HepG2 (cell line): Measurements from ENCODE around the gene TMEM183A. TPM values are rescaled to one million over a fixed set of nuclear protein-coding genes. Genes with fewer than 3 reads are reported as not detected.

Source experiments
- ATAC-seq: fragments of 200-7000 bp; cut with Tn5 transposase; 3 replicates; pipeline ENCODE4 v1.9.1; 2020; ENCODE audit warnings: mild to moderate bottlenecking, moderate library complexity
- BruUV-seq: library from RNA; stranded (reverse); fragments of 400-500 nt; replicated peaks from 2 replicates; lab custom pipeline; 2021; lab: Mats Ljungman, UMichigan
- CTCF ChIA-PET: fragments of 300-600 bp; formaldehyde crosslinking; extraction: SDS; loops from one replicate; lab custom pipeline; 2021; ENCODE audit warnings: low total read pairs, inconsistent platforms, low intra/inter-chr PET ratio; lab: Yijun Ruan, JAX
- POLR2A ChIA-PET: fragments of 350-600 bp; sonication (Branson Sonifier 250); formaldehyde crosslinking; loops from one replicate; lab custom pipeline; 2020; ENCODE audit warnings: antibody characterized with exemption, inconsistent platforms; lab: Yijun Ruan, JAX
- DNase-seq: peaks from one replicate; pipeline ENCODE4 v3.0.0-alpha.2; 2015; ENCODE audit warnings: low spot score
- FAIRE-seq: peaks from 3 replicates; lab custom pipeline; 2011; peaks lifted over from hg19 to GRCh38; lab: Jason Lieb, UNC
- H2AFZ ChIP-seq: one replicate; pipeline ENCODE4 v1.6.1; 2011; ENCODE audit warnings: low read length, inconsistent platforms
- H3K27ac ChIP-seq: fragments of 300-600 bp; 3 replicates; pipeline ENCODE4 v1.8.0; 2011; ENCODE audit warnings: mixed run types, mild to moderate bottlenecking, mixed read lengths, low read length, inconsistent platforms; ENCODE audit not compliant: insufficient read depth; ENCODE audit errors: extremely low read length
- H3K27me3 ChIP-seq, 2 experiments: fragments of 200-600 bp in 1 of 2; 2 replicates in 1 of 2; 3 replicates in 1 of 2; pipeline versions ENCODE4 v1.6.0 to v1.8.0; 2011; ENCODE audit warnings: low read length in 2 of 2, mild to moderate bottlenecking in 2 of 2, moderate library complexity in 2 of 2, inconsistent platforms in 1 of 2; ENCODE audit not compliant: insufficient read depth in 2 of 2, control insufficient read depth in 1 of 2
- H3K36me3 ChIP-seq, 2 experiments: fragments of 200-600 bp in 1 of 2; replicated peaks in 1 of 2; 2 replicates in 1 of 2; 3 replicates in 1 of 2; pipeline versions ENCODE4 v1.5.1 to v1.8.0; 2011; ENCODE audit warnings: low read length in 2 of 2, inconsistent platforms in 1 of 2; ENCODE audit not compliant: insufficient read depth in 2 of 2, control insufficient read depth in 1 of 2
- H3K4me1 ChIP-seq: 2 replicates; pipeline ENCODE4 v1.5.1; 2012; ENCODE audit warnings: low read length, inconsistent platforms; ENCODE audit not compliant: insufficient read depth
- H3K4me2 ChIP-seq: 2 replicates; pipeline ENCODE4 v1.6.0; 2011; ENCODE audit warnings: low read depth, low read length, inconsistent platforms
- H3K4me3 ChIP-seq, 3 experiments: fragments of 200-600 bp in 1 of 3; sonication (generic), shearing (Covaris generic) in 1 of 3; replicated peaks in 1 of 3; 2 replicates each; pipeline ENCODE4 v1.5.1; 2011 to 2016; ENCODE audit warnings: low read length in 3 of 3, inconsistent platforms in 2 of 3, low read depth in 2 of 3, mild to moderate bottlenecking in 2 of 3, control low read depth in 1 of 3, mixed read lengths in 1 of 3; ENCODE audit not compliant: insufficient read depth in 1 of 3
- H3K79me2 ChIP-seq: one replicate; pipeline ENCODE4 v1.6.1; 2011; ENCODE audit warnings: low read length, inconsistent platforms; ENCODE audit not compliant: insufficient read depth
- H3K9ac ChIP-seq: 2 replicates; pipeline ENCODE4 v1.6.0; 2011; ENCODE audit warnings: mild to moderate bottlenecking, low read depth, low read length, inconsistent platforms; ENCODE audit not compliant: insufficient read depth
- H3K9me3 ChIP-seq: 2 replicates; pipeline ENCODE4 v1.5.1; 2012; ENCODE audit warnings: mild to moderate bottlenecking, low read length
- H4K20me1 ChIP-seq: 2 replicates; pipeline ENCODE4 v1.6.0; 2011; ENCODE audit warnings: inconsistent platforms, mild to moderate bottlenecking, low read length, moderate library complexity; ENCODE audit not compliant: insufficient read depth
- ERF ChIP-seq: IDR thresholded peaks from 2 replicates; pipeline ENCODE4 v1.6.1; 2018; ENCODE audit warnings: missing biosample characterization, missing genetic modification reagents
- ISX ChIP-seq: sonication (generic); formaldehyde crosslinking; conservative IDR thresholded peaks from 2 replicates; pipeline ENCODE4 v1.5.0; 2020; ENCODE audit warnings: missing genetic modification reagents
- KLF12 ChIP-seq: sonication (generic); formaldehyde crosslinking; IDR thresholded peaks from 2 replicates; pipeline ENCODE4 v1.4.0; 2020; ENCODE audit warnings: missing genetic modification reagents, borderline replicate concordance
- MXI1 ChIP-seq: IDR thresholded peaks from 3 replicates; pipeline ENCODE4 v1.6.1; 2012; ENCODE audit warnings: low read depth, low read length, inconsistent platforms, borderline replicate concordance
- RXRB ChIP-seq: IDR thresholded peaks from 2 replicates; pipeline ENCODE4 v1.6.1; 2016; ENCODE audit warnings: borderline replicate concordance, missing genetic modification reagents, missing compliant biosample characterization
- SIN3B ChIP-seq: fragments of 150-350 bp; IDR thresholded peaks from 2 replicates; pipeline ENCODE4 v1.6.1; 2014; ENCODE audit warnings: low read length
- SMC3 ChIP-seq: IDR thresholded peaks from 2 replicates; pipeline ENCODE4 v1.6.1; 2011; ENCODE audit warnings: low read length, improper control_type of control experiment
- TAF15 ChIP-seq: fragments of 200-400 bp; formaldehyde crosslinking; IDR thresholded peaks from one replicate; pipeline ENCODE4 v1.6.1; 2018; ENCODE audit warnings: mild to moderate bottlenecking, low read depth, low read length; ENCODE audit not compliant: poor library complexity, severe bottlenecking
- TBX3 ChIP-seq: fragments of 450-650 bp; IDR thresholded peaks from 2 replicates; pipeline ENCODE4 v1.6.1; 2017; ENCODE audit warnings: antibody characterized with exemption, mild to moderate bottlenecking, inconsistent platforms, borderline replicate concordance
- ZFP82 ChIP-seq: sonication (generic); formaldehyde crosslinking; IDR thresholded peaks from 2 replicates; pipeline ENCODE4 v1.5.1; 2020; ENCODE audit warnings: mild to moderate bottlenecking, missing genetic modification reagents, borderline replicate concordance
- ZNF333 ChIP-seq: sonication (generic); formaldehyde crosslinking; IDR thresholded peaks from 2 replicates; pipeline ENCODE4 v1.4.0; 2020; ENCODE audit warnings: mild to moderate bottlenecking, missing genetic modification reagents, borderline replicate concordance
- ZNF567 ChIP-seq: sonication (generic); formaldehyde crosslinking; IDR thresholded peaks from 2 replicates; pipeline ENCODE4 v1.8.1; 2023; ENCODE audit warnings: mild to moderate bottlenecking, missing genetic modification reagents, borderline replicate concordance
- ZNF75D ChIP-seq: sonication (generic); formaldehyde crosslinking; IDR thresholded peaks from 2 replicates; pipeline ENCODE4 v1.8.1; 2023; ENCODE audit warnings: missing genetic modification reagents, mild to moderate bottlenecking, borderline replicate concordance
- WGBS: methylation state at CpG from one replicate; pipeline ENCODE4 v1.1.6; 2017; ENCODE audit warnings: low lambda C conversion rate; 5-methylcytosine and 5-hydroxymethylcytosine counted together
- in situ Hi-C: cut with HindIII; loops from 2 replicates; pipeline ENCODE4 v1.10.0; 2017; ENCODE audit warnings: low pct_unique_long_range_greater_than_20kb; ENCODE audit not compliant: extremely low pct_ligation_motif_present
- intact Hi-C: fragments of 100-400 bp; cut with micrococcal nuclease; formaldehyde crosslinking; loops from one replicate; pipeline ENCODE4 v1.10.0; 2022; ENCODE audit not compliant: unreplicated experiment
- polyA plus RNA-seq, 8 experiments: library from polyadenylated mRNA; depleted of rRNA in 3 of 8; stranded (reverse) in 7 of 8; unstranded in 1 of 8; fragments of >200 nt; fragmentation: Illumina TruSeq in 4 of 8; extraction: Trizol in 4 of 8; gene quantifications; 2 replicates each; pipeline versions ENCODE4 v1.2.1 to v1.2.3, GENCODE V29; 2011 to 2016; ENCODE audit warnings: low read depth in 4 of 8, missing spikeins in 1 of 8, mixed read lengths in 1 of 8; ENCODE audit not compliant: insufficient read depth in 1 of 8
- total RNA-seq, 5 experiments: library from RNA; depleted of rRNA; stranded (reverse); fragments of >200 nt; fragmentation: Illumina TruSeq; extraction: Trizol; gene quantifications; 2 replicates each; pipeline ENCODE4 v1.2.3, GENCODE V29; 2016; ENCODE audit warnings: low read depth in 1 of 5
- TF ChIP-seq, protein P1 (sequence below), 2 experiments: sonication (generic) in 1 of 2; formaldehyde crosslinking in 1 of 2; IDR thresholded peaks; 2 replicates each; pipeline versions ENCODE4 v1.5.1 to v1.6.1; 2011 to 2020; ENCODE audit warnings: borderline replicate concordance in 1 of 2, low read depth in 1 of 2, low read length in 1 of 2, mild to moderate bottlenecking in 1 of 2, missing genetic modification reagents in 1 of 2, moderate library complexity in 1 of 2
- TF ChIP-seq, protein P2 (sequence below): sonication (generic); formaldehyde crosslinking; IDR thresholded peaks from 2 replicates; pipeline ENCODE4 v1.4.0; 2020; ENCODE audit warnings: missing genetic modification reagents
- TF ChIP-seq, protein P3 (sequence below): sonication (generic); formaldehyde crosslinking; conservative IDR thresholded peaks from 2 replicates; pipeline ENCODE4 v1.4.0; 2020; ENCODE audit warnings: missing genetic modification reagents
- TF ChIP-seq, protein P4 (sequence below): sonication (generic); formaldehyde crosslinking; IDR thresholded peaks from 2 replicates; pipeline ENCODE4 v1.8.1; 2023; ENCODE audit warnings: mild to moderate bottlenecking, missing genetic modification reagents

TMEM183A gene
- total and polyA plus RNA-seq, 2 of the 13 experiments (the other 11 are each of a cell fraction or from before 2014, with no cell fraction given) = 59.7 to 82.0 TPM

DNA sequence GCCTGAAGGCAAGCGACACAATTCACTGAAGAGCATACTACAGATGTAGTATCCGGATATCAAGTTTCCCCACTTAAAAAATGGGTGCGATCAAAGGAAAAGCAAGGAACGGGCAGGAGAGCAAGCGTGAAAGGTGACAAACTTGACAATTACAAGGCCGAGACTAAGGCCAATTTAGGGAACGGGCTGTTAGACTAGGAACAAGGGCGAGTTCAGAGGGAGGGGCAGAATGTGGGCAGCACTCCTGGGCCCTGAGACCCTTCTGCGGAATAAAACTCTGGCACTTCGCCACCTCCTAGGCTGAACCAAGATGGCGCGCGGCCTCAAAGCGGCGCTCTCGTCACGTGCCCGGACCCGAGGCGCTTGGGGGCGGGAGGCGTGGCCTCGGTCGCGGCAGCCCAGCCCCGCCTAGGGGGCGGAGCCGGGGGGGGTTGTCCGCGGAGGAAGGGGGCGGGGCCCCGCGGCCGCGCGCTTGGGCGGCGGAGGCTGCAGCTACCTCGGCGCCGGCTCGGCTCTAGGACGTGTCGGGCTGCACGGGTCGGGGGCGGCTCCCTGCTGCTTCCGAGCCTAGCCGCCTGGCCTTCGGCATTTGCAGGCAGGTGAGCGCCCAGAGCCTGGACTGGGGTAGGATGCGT, 19.0 kb downstream of the TMEM183A start, which contains the start of gene PPFIA4:
TSS of gene PPFIA4 (plus strand) at position 461 of the 635 bp plus-strand sequence. CDS start 12,518 bp downstream, outside the sequence.
- Histone ChIP-seq H3K4me2 (peak within 1 kb of the TSS; percentile 89), H3K9ac (peak within 1 kb of the TSS; percentile 55), H3K9me3 (no peaks in the 10 kb centered on the region), H3K4me3 (peak within 1 kb of the TSS; percentile 50 to 78 (median 69); a peak in 5 of 6 replicates), H3K27me3 (peaks cover 5 to 14% of the 10 kb centered on the region in 2 experiments; a peak in 4 of 5 replicates), H3K27ac (no peak within 1 kb of the TSS), H3K4me1 (peaks cover 26% of the 10 kb centered on the region), H2AFZ (no peak within 1 kb of the TSS), H3K79me2 (no peaks in the 10 kb centered on the region), H4K20me1 (no peaks in the 10 kb centered on the region), H3K36me3 (peaks cover 0 to 26% of the 10 kb centered on the region in 2 experiments; a peak in 3 of 5 replicates)
- ChIA-PET POLR2A (interaction anchor here (3.0 kb wide), 1 partner anchor 19 kb away, joined by 10 read pairs; the partner anchor contains the start of gene TMEM183A), CTCF (no interaction called here)
- intact Hi-C loops = no loop called here
- DNase-seq (no peak), ATAC-seq (peak; percentile 76), FAIRE-seq (no peak)
- in situ Hi-C loops = no loop called here
- 98% methylated on average over 10 of the region's 52 CpGs for WGBS
- BruUV-seq = no TSS peak
- TF ChIP-seq ERF (CRISPR knock-in tag) (0 out of 2 replicates have a peak, but pooled peaks have one; percentile 22), RXRB (CRISPR knock-in tag) (no peak), ZNF333 (CRISPR knock-in tag) (no peak), KLF12 (CRISPR knock-in tag) (no peak), TAF15 (no peak), TBX3 (no peak), ZNF75D (CRISPR knock-in tag) (no peak), SMC3 (no peak), ISX (no peak), SIN3B (no peak), ZFP82 (CRISPR knock-in tag) (no peak), ZNF567 (CRISPR knock-in tag) (no peak), MXI1 (peak; percentile 43; the same call in 1 of the 3 replicates)
- TF ChIP-seq, protein P1, sequence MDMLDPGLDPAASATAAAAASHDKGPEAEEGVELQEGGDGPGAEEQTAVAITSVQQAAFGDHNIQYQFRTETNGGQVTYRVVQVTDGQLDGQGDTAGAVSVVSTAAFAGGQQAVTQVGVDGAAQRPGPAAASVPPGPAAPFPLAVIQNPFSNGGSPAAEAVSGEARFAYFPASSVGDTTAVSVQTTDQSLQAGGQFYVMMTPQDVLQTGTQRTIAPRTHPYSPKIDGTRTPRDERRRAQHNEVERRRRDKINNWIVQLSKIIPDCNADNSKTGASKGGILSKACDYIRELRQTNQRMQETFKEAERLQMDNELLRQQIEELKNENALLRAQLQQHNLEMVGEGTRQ (IDR thresholded peaks at IDR 0.05; ENCODE audit: low read depth, low read length) = no peak
- TF ChIP-seq, protein P1 (CRISPR knock-in tag; IDR thresholded peaks at IDR 0.05; ENCODE audit: borderline replicate concordance) = peak; percentile 58; the same call in 1 of the 2 replicates
- TF ChIP-seq, protein P2, sequence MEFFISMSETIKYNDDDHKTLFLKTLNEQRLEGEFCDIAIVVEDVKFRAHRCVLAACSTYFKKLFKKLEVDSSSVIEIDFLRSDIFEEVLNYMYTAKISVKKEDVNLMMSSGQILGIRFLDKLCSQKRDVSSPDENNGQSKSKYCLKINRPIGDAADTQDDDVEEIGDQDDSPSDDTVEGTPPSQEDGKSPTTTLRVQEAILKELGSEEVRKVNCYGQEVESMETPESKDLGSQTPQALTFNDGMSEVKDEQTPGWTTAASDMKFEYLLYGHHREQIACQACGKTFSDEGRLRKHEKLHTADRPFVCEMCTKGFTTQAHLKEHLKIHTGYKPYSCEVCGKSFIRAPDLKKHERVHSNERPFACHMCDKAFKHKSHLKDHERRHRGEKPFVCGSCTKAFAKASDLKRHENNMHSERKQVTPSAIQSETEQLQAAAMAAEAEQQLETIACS (CRISPR knock-in tag) = peak; percentile 61
- TF ChIP-seq, protein P3, sequence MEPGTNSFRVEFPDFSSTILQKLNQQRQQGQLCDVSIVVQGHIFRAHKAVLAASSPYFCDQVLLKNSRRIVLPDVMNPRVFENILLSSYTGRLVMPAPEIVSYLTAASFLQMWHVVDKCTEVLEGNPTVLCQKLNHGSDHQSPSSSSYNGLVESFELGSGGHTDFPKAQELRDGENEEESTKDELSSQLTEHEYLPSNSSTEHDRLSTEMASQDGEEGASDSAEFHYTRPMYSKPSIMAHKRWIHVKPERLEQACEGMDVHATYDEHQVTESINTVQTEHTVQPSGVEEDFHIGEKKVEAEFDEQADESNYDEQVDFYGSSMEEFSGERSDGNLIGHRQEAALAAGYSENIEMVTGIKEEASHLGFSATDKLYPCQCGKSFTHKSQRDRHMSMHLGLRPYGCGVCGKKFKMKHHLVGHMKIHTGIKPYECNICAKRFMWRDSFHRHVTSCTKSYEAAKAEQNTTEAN (CRISPR knock-in tag) = peak; percentile 42; the same call in 1 of the 2 replicates
- TF ChIP-seq, protein P4, sequence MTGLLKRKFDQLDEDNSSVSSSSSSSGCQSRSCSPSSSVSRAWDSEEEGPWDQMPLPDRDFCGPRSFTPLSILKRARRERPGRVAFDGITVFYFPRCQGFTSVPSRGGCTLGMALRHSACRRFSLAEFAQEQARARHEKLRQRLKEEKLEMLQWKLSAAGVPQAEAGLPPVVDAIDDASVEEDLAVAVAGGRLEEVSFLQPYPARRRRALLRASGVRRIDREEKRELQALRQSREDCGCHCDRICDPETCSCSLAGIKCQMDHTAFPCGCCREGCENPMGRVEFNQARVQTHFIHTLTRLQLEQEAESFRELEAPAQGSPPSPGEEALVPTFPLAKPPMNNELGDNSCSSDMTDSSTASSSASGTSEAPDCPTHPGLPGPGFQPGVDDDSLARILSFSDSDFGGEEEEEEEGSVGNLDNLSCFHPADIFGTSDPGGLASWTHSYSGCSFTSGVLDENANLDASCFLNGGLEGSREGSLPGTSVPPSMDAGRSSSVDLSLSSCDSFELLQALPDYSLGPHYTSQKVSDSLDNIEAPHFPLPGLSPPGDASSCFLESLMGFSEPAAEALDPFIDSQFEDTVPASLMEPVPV (CRISPR knock-in tag) = no peak
